Hepatocyte (in vitro differentiated cells): Measurements from ENCODE around the gene EXOC4. TPM values are rescaled to one million over a fixed set of nuclear protein-coding genes. Genes with fewer than 3 reads are reported as not detected.

Experiments
- DNase-seq: peaks from one replicate; pipeline ENCODE4 v3.0.0-alpha.2; 2016; ENCODE audit warnings: low spot score
- H2AFZ ChIP-seq: fragments of 200-600 bp; sonication (generic); 2 replicates; pipeline ENCODE4 v1.6.0; 2016; ENCODE audit warnings: antibody characterized with exemption, mild to moderate bottlenecking
- H3K27ac ChIP-seq: fragments of 200-600 bp; sonication (generic); 2 replicates; pipeline ENCODE4 v1.5.1; 2016; ENCODE audit warnings: mild to moderate bottlenecking
- H3K27me3 ChIP-seq: fragments of 200-600 bp; sonication (generic); 2 replicates; pipeline ENCODE4 v1.6.1; 2016
- H3K36me3 ChIP-seq: fragments of 200-600 bp; sonication (generic); replicated peaks from 2 replicates; pipeline ENCODE4 v1.5.1; 2016; ENCODE audit warnings: low read depth; ENCODE audit not compliant: insufficient read depth
- H3K4me1 ChIP-seq: fragments of 200-600 bp; sonication (generic); 2 replicates; pipeline ENCODE4 v1.5.1; 2016; ENCODE audit warnings: mild to moderate bottlenecking, moderate library complexity; ENCODE audit not compliant: insufficient read depth
- H3K4me2 ChIP-seq: fragments of 200-600 bp; sonication (generic); 2 replicates; pipeline ENCODE4 v1.6.0; 2016
- H3K4me3 ChIP-seq: fragments of 200-600 bp; sonication (generic); 2 replicates; pipeline ENCODE4 v1.5.1; 2016; ENCODE audit warnings: mild to moderate bottlenecking
- H3K79me2 ChIP-seq: fragments of 200-600 bp; sonication (generic); 2 replicates; pipeline ENCODE4 v1.6.0; 2017; ENCODE audit warnings: mild to moderate bottlenecking
- H3K9me2 ChIP-seq: fragments of 200-600 bp; sonication (generic); replicated peaks from 2 replicates; pipeline ENCODE4 v1.6.0; 2017; ENCODE audit warnings: mild to moderate bottlenecking; ENCODE audit not compliant: insufficient read depth
- H3K9me3 ChIP-seq: fragments of 200-600 bp; sonication (generic); 2 replicates; pipeline ENCODE4 v1.5.1; 2016; ENCODE audit warnings: low read depth, mild to moderate bottlenecking
- H4K20me1 ChIP-seq: fragments of 200-600 bp; sonication (generic); 2 replicates; pipeline ENCODE4 v1.6.0; 2016; ENCODE audit warnings: mild to moderate bottlenecking; ENCODE audit not compliant: insufficient read depth, poor library complexity, severe bottlenecking
- CTCF ChIP-seq: fragments of 200-600 bp; sonication (generic); IDR thresholded peaks from 2 replicates; pipeline ENCODE4 v1.5.1; 2016; ENCODE audit warnings: antibody characterized with exemption, mild to moderate bottlenecking; ENCODE audit not compliant: poor library complexity
- EZH2 ChIP-seq: fragments of 200-600 bp; sonication (generic); IDR thresholded peaks from 2 replicates; pipeline ENCODE4 v1.6.1; 2016; ENCODE audit warnings: antibody characterized with exemption, mild to moderate bottlenecking, borderline replicate concordance
- EZH2phosphoT487 ChIP-seq: fragments of 200-600 bp; sonication (generic); IDR thresholded peaks from one replicate; pipeline ENCODE4 v1.6.1; 2018; ENCODE audit warnings: antibody characterized with exemption, mild to moderate bottlenecking, low read depth, moderate library complexity; ENCODE audit not compliant: unreplicated experiment, severe bottlenecking
- WGBS: methylation state at CpG from one replicate; pipeline ENCODE4 v1.1.6; 2016; ENCODE audit warnings: low lambda C conversion rate; ENCODE audit errors: missing lambda C conversion rate; 5-methylcytosine and 5-hydroxymethylcytosine counted together
- polyA plus RNA-seq: library from polyadenylated mRNA; unstranded; fragments of >200 nt; fragmentation: Nextera tagmentation; extraction: Ambion mirVana; gene quantifications from 2 replicates; pipeline ENCODE4 v1.2.1, GENCODE V29; 2016
- total RNA-seq: library from RNA; depleted of rRNA; stranded (reverse); fragments of >200 nt; gene quantifications from 2 replicates; pipeline ENCODE4 v1.2.3, GENCODE V29; 2014

EXOC4 gene
- total and polyA plus RNA-seq, 2 experiments from 2014 or later: 34.8 to 56.1 TPM

GRCh38 chr7:133645884-133646391, 393.1 kb downstream of the EXOC4 start:
- Histone ChIP-seq H3K27me3 (no peaks in the 10 kb centered on the region), H3K9me2 (no peaks in the 10 kb centered on the region), H4K20me1 (no peaks in the 10 kb centered on the region), H3K36me3 (no peaks in the 10 kb centered on the region), H3K4me1 (peaks cover 3% of the 10 kb centered on the region), H3K4me3 (no peak overlapping the region), H3K27ac (no peak overlapping the region), H3K9me3 (no peaks in the 10 kb centered on the region), H2AFZ (no peak overlapping the region), H3K79me2 (no peaks in the 10 kb centered on the region), H3K4me2 (no peak overlapping the region)
- no peak for DNase-seq
- 15% methylated on average over 2 of the region's 2 CpGs for WGBS
- TF ChIP-seq CTCF (no peak), EZH2 (no peak), EZH2phosphoT487 (no peak)

- no peak for TF ChIP-seq EZH2phosphoT487
- TF ChIP-seq CTCF: no peak
- no peak for TF ChIP-seq EZH2
- Histone ChIP-seq H3K4me1 (peaks cover 3% of the 10 kb centered on the region), H3K4me2 (no peak overlapping the region), H3K79me2 (no peaks in the 10 kb centered on the region), H3K4me3 (no peak overlapping the region), H3K36me3 (no peaks in the 10 kb centered on the region), H3K9me2 (no peaks in the 10 kb centered on the region), H3K27me3 (no peaks in the 10 kb centered on the region), H2AFZ (no peak overlapping the region), H3K9me3 (no peaks in the 10 kb centered on the region), H3K27ac (no peak overlapping the region), H4K20me1 (no peaks in the 10 kb centered on the region)
- no peak for DNase-seq
- 88% methylated on average over 7 of the region's 7 CpGs for WGBS
Observed at GRCh38 chr7:133646472-133647315, 393.8 kb downstream of the EXOC4 start.

GRCh38 chr7:133649593-133649992, 396.7 kb downstream of the EXOC4 start:
- H3K4me3 ChIP-seq: no peak overlapping the region
- TF ChIP-seq EZH2phosphoT487 (no peak), EZH2 (no peak), CTCF (no peak)
- H2AFZ ChIP-seq: no peak overlapping the region
- H3K9me2 ChIP-seq: no peaks in the 10 kb centered on the region
- no peaks in the 10 kb centered on the region for H3K9me3 ChIP-seq
- no peaks in the 10 kb centered on the region for H3K27me3 ChIP-seq
- no peaks in the 10 kb centered on the region for H3K79me2 ChIP-seq
- H3K4me2 ChIP-seq: no peak overlapping the region
- H4K20me1 ChIP-seq: no peaks in the 10 kb centered on the region
- H3K36me3 ChIP-seq: no peaks in the 10 kb centered on the region
- 76% methylated on average over 1 of the region's 1 CpG for WGBS
- H3K27ac ChIP-seq: no peak overlapping the region
- DNase-seq: no peak
- peaks cover 3% of the 10 kb centered on the region for H3K4me1 ChIP-seq
